ENCODE results near the gene LCTL.

DNA sequence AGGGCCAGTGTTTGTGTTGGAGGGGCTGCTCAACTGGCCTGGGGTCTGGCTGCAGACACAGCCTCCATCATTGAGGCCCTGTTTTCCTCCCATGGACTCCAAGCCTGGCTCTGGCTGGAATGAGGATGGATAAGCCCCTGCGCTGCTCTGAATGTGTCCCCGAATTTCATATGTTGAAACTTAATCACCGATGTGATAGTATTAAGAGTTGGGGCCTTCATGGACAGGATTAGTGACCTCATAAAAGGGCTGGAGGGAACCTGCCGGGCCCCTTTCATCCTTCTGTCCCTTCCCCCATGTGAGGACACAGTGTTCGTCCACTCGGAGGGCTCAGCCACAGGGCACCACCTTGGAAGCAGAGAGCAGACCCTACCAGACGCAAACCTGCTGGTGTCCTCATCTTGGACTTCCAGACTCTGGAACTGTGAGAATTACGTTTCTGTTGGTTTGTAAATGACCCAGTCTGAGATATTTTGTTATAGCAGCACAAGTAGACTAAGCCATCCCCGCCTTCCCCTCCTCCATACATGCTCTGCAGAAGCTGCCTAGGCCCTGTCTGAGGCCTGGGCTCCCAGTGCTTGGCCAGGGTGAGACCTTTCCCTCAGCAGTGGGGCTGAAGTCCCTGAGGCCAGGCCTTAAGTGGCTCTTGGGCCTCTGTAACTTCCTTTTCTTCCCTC lies 3.8 kb upstream of the LCTL start:
- TF ChIP-seq, protein P1, sequence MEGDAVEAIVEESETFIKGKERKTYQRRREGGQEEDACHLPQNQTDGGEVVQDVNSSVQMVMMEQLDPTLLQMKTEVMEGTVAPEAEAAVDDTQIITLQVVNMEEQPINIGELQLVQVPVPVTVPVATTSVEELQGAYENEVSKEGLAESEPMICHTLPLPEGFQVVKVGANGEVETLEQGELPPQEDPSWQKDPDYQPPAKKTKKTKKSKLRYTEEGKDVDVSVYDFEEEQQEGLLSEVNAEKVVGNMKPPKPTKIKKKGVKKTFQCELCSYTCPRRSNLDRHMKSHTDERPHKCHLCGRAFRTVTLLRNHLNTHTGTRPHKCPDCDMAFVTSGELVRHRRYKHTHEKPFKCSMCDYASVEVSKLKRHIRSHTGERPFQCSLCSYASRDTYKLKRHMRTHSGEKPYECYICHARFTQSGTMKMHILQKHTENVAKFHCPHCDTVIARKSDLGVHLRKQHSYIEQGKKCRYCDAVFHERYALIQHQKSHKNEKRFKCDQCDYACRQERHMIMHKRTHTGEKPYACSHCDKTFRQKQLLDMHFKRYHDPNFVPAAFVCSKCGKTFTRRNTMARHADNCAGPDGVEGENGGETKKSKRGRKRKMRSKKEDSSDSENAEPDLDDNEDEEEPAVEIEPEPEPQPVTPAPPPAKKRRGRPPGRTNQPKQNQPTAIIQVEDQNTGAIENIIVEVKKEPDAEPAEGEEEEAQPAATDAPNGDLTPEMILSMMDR (IDR thresholded peaks at IDR 0.05 in 8 of 11, conservative IDR thresholded peaks at IDR 0.05 in 3 of 11): no peak
- no peak for TF ChIP-seq POLR2A (IDR thresholded peaks at IDR 0.05)
